CD4-positive, alpha-beta T cell (primary cell): ENCODE results near the gene LRFN5. TPM values are rescaled to one million over a fixed set of nuclear protein-coding genes. Genes with fewer than 3 reads are reported as not detected.

Experiments used
- ATAC-seq: fragments of 200-7000 bp; cut with Tn5 transposase; one replicate; pipeline ENCODE4 v1.10.0; 2022; ENCODE audit warnings: mild to moderate bottlenecking; ENCODE audit not compliant: poor library complexity
- CTCF ChIA-PET: fragments of 350-600 bp; sonication (Branson Sonifier 250); formaldehyde crosslinking; loops from one replicate; lab custom pipeline; 2021; ENCODE audit warnings: antibody characterized with exemption, inconsistent platforms; lab: Charles Lee
- POLR2A ChIA-PET: fragments of 350-600 bp; sonication (Branson Sonifier 250); formaldehyde crosslinking; loops from one replicate; lab custom pipeline; 2021; ENCODE audit warnings: antibody characterized with exemption, inconsistent platforms; lab: Charles Lee
- DNase-seq, 14 experiments: peaks; one replicate each; pipeline ENCODE4 v3.0.0-alpha.2; 2013 to 2020; ENCODE audit warnings: mixed read lengths in 2 of 14
- H3K27ac ChIP-seq, 2 donors: one replicate each; pipeline versions ENCODE4 v1.5.1 to v1.7.0; 2013; ENCODE audit warnings: low read length in 2 of 2, low read depth in 1 of 2, mild to moderate bottlenecking in 1 of 2
- H3K27me3 ChIP-seq, 2 experiments: 1 replicate in 1 of 2; 2 replicates in 1 of 2; pipeline versions ENCODE4 v1.6.1 to v1.7.0; 2013; ENCODE audit warnings: low read length in 2 of 2, control low read depth in 1 of 2, mild to moderate bottlenecking in 1 of 2, moderate library complexity in 1 of 2; ENCODE audit not compliant: insufficient read depth in 2 of 2, control insufficient read depth in 1 of 2
- H3K36me3 ChIP-seq: one replicate; pipeline ENCODE4 v1.6.1; 2013; ENCODE audit warnings: low read length, control low read depth; ENCODE audit not compliant: insufficient read depth
- H3K4me1 ChIP-seq: one replicate; pipeline ENCODE4 v1.6.1; 2013; ENCODE audit warnings: low read length, control low read depth; ENCODE audit not compliant: insufficient read depth
- H3K4me3 ChIP-seq: one replicate; pipeline ENCODE4 v1.5.1; 2013; ENCODE audit warnings: mild to moderate bottlenecking, low read length, moderate library complexity
- H3K9me3 ChIP-seq, 2 experiments: 1 replicate in 1 of 2; 2 replicates in 1 of 2; pipeline versions ENCODE4 v1.6.1 to v1.7.0; 2013; ENCODE audit warnings: low read length in 2 of 2, mild to moderate bottlenecking in 2 of 2, control low read depth in 1 of 2, moderate library complexity in 1 of 2; ENCODE audit not compliant: control insufficient read depth in 1 of 2, insufficient read depth in 1 of 2
- H3K27ac Mint-ChIP-seq: one replicate; pipeline ENCODE4 v1.8.0; 2020; ENCODE audit warnings: mixed read lengths
- H3K27me3 Mint-ChIP-seq: one replicate; pipeline ENCODE4 v1.8.0; 2021; ENCODE audit warnings: mixed read lengths
- H3K36me3 Mint-ChIP-seq: one replicate; pipeline ENCODE4 v1.8.0; 2021; ENCODE audit warnings: low read depth, mixed read lengths
- H3K4me1 Mint-ChIP-seq: one replicate; pipeline ENCODE4 v1.8.0; 2021; ENCODE audit warnings: low read depth, mixed read lengths
- H3K4me3 Mint-ChIP-seq: one replicate; pipeline ENCODE4 v1.8.0; 2020; ENCODE audit warnings: mild to moderate bottlenecking, mixed read lengths
- H3K9me3 Mint-ChIP-seq: one replicate; pipeline ENCODE4 v1.8.0; 2020; ENCODE audit warnings: mixed read lengths
- intact Hi-C, 2 experiments: fragments of 100-400 bp; cut with DNase I in 1 of 2; cut with micrococcal nuclease in 1 of 2; formaldehyde crosslinking; loops; one replicate each; pipeline versions ENCODE4 v1.15.1 to v1.9.0; 2023 to 2025; cut with DNase I, micrococcal nuclease
- total RNA-seq, 174 experiments: library from RNA in 2 of 174; stranded (reverse) in 2 of 174; gene quantifications; one replicate each; pipeline ENCODE4 v1.2.3 and lab custom pipeline; 2021 to 2026
- TF ChIP-seq, protein P1 (sequence below): fragments of 200-600 bp; IDR thresholded peaks from one replicate; pipeline ENCODE4 v1.8.0; 2022; ENCODE audit warnings: antibody characterized with exemption, mild to moderate bottlenecking

LRFN5 gene
- total RNA-seq, 2 experiments from 2014 or later = not detected

GRCh38 chr14:41568979-41569378 is 37.7 kb upstream of the LRFN5 start:
- ChIA-PET CTCF (no interaction called here), POLR2A (no interaction called here)
- Histone ChIP-seq H3K27me3 (no peaks in the 10 kb centered on the region), H3K27ac (no peak overlapping the region), H3K4me3 (no peak overlapping the region), H3K9me3 (no peaks in the 10 kb centered on the region), H3K4me1 (no peaks in the 10 kb centered on the region), H3K36me3 (no peaks in the 10 kb centered on the region)
- Mint-ChIP-seq H3K27ac (no peak overlapping the region), H3K4me3 (no peak overlapping the region), H3K36me3 (no peaks in the 10 kb centered on the region), H3K27me3 (no peaks in the 10 kb centered on the region), H3K9me3 (no peaks in the 10 kb centered on the region), H3K4me1 (no peaks in the 10 kb centered on the region)
- intact Hi-C loops = no loop called here
- ATAC-seq (no peak), DNase-seq (no peak)
- TF ChIP-seq, protein P1, sequence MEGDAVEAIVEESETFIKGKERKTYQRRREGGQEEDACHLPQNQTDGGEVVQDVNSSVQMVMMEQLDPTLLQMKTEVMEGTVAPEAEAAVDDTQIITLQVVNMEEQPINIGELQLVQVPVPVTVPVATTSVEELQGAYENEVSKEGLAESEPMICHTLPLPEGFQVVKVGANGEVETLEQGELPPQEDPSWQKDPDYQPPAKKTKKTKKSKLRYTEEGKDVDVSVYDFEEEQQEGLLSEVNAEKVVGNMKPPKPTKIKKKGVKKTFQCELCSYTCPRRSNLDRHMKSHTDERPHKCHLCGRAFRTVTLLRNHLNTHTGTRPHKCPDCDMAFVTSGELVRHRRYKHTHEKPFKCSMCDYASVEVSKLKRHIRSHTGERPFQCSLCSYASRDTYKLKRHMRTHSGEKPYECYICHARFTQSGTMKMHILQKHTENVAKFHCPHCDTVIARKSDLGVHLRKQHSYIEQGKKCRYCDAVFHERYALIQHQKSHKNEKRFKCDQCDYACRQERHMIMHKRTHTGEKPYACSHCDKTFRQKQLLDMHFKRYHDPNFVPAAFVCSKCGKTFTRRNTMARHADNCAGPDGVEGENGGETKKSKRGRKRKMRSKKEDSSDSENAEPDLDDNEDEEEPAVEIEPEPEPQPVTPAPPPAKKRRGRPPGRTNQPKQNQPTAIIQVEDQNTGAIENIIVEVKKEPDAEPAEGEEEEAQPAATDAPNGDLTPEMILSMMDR = no peak

DNA sequence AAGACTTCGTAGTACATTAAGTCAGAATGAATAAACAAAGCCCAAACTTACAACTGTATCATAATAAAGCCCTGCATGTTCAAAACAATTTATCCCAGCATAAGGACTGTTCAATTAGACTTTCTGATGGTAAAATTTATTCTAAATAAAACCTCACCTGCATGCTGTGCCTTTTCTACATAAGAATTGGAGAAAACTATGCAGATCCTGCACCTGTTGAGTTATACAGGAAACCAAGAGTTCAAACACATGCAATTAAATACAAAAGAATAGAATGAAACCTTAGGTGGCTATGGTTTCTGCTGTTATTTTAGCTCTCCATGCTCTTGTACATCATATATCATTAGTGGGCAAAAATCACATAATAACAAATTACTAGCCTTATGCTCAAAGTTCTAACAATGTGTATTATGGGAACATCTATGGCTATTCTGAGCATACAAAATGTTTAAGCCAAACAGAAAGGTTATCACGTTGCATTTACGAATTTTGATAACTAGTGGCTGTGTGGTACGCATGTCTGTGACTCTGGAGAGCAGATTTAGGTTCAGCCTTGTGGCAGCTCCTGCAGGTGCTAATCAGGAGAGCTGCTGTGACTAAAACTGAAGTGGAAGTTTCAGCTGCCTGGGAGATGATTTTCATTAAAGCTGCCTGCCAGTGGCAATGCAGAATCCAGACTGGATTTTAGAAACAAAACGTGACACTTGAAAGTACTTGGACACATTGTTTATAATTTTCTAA is 36.1 kb upstream of the LRFN5 start:
- no peaks in the 10 kb centered on the region for H3K4me1 ChIP-seq
- Mint-ChIP-seq H3K4me3 (no peak overlapping the region), H3K27ac (no peak overlapping the region), H3K36me3 (no peaks in the 10 kb centered on the region), H3K4me1 (no peaks in the 10 kb centered on the region), H3K9me3 (no peaks in the 10 kb centered on the region), H3K27me3 (no peaks in the 10 kb centered on the region)
- intact Hi-C loops = no loop called here
- ChIA-PET CTCF (interaction anchor here (1.3 kb wide), 1 partner anchor 13 kb away, joined by 4 read pairs; no protein-coding TSS in a partner anchor), POLR2A (no interaction called here)
- no peaks in the 10 kb centered on the region for H3K27me3 ChIP-seq
- no peaks in the 10 kb centered on the region for H3K9me3 ChIP-seq
- TF ChIP-seq, protein P1 = no peak
- ATAC-seq (no peak), DNase-seq (no peak)
- no peak overlapping the region for H3K4me3 ChIP-seq
- H3K36me3 ChIP-seq = no peaks in the 10 kb centered on the region
- H3K27ac ChIP-seq = no peak overlapping the region

DNA sequence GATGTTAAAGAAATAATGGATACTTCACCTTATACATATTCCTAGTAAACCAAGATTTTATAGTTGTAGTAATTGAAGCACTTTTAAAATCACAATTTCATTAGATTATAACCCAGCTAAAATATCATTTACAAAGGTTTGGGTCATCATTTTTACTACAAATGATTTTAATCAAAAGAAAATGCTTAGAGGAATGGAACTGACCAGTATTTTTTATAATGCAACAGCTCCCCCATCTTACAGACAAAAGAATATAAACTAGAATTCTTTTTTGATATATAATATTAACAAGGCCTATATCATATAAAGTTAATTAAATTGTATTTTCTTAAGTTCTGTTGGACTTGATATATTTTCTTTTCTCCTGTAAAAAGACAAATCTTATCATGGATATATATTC is 20.4 kb upstream of the LRFN5 start:
- TF ChIP-seq, protein P1 = no peak
- Histone ChIP-seq H3K36me3 (no peaks in the 10 kb centered on the region), H3K27ac (no peak overlapping the region), H3K9me3 (no peaks in the 10 kb centered on the region), H3K27me3 (no peaks in the 10 kb centered on the region), H3K4me3 (no peak overlapping the region), H3K4me1 (no peaks in the 10 kb centered on the region)
- ATAC-seq = no peak
- no peak for DNase-seq
- POLR2A ChIA-PET = no interaction called here
- Mint-ChIP-seq H3K27ac (no peak overlapping the region), H3K27me3 (peaks cover 4% of the 10 kb centered on the region), H3K9me3 (no peaks in the 10 kb centered on the region), H3K4me3 (no peak overlapping the region), H3K4me1 (no peaks in the 10 kb centered on the region), H3K36me3 (no peaks in the 10 kb centered on the region)
- CTCF ChIA-PET = no interaction called here
- intact Hi-C loops = no loop called here
